ENCODE data around the gene NCMAP.
"Not testable (repeated sequence)": the region's sequence is repeated elsewhere in the genome, so short reads cannot be mapped to it uniquely, and the experiment has no call there.

The NCMAP gene, protein sequence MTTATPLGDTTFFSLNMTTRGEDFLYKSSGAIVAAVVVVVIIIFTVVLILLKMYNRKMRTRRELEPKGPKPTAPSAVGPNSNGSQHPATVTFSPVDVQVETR

DNA sequence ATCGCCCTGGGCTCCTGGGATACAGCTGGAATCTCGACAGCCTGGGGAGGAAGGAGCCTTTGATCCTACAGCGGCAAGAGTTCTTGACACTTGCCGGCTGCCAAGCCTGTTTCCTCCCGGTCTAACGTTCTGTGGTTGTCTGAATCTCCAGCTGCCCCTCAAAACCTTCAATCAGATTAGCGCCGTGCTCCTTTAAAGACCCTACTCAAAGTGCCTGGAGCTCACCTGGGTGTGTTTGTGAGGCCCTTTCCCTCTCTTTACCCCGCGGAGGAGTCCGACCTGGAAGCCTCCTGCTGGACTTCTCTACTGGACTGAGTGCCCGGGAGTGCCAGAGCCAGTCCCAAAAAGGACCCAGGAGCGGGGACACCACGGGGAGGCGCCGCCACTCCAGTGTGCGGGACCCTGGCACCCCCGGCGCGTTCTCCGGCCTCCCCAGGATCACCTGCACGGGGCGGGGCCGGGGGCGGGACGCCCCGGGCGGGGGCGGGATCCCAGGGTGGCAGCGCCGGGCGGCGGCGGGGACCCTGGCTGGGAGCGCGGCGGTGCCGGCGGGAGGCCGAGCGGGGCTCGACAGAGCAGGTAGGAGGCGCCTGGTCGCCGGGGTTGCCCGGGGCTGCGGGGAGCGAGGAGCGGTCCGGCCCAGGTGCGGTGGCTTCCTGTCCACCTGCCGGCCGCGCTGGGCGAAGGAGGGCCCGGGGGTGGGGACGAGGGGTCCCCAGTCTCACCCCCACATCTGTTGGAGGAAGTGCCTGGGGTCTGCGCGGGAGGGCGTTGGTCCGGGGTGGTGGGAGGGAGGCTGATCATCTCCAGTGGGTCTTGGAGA is at the start of gene NCMAP:
Gene NCMAP, plus strand, starts transcription at position 497 of the 823 bp plus-strand sequence. CDS start 39,344 bp downstream, outside the sequence.
- peak in 1 of 2 donors; percentile 19 for DNase-seq (ENCODE audit: low read depth in 2 of 2)

DNA sequence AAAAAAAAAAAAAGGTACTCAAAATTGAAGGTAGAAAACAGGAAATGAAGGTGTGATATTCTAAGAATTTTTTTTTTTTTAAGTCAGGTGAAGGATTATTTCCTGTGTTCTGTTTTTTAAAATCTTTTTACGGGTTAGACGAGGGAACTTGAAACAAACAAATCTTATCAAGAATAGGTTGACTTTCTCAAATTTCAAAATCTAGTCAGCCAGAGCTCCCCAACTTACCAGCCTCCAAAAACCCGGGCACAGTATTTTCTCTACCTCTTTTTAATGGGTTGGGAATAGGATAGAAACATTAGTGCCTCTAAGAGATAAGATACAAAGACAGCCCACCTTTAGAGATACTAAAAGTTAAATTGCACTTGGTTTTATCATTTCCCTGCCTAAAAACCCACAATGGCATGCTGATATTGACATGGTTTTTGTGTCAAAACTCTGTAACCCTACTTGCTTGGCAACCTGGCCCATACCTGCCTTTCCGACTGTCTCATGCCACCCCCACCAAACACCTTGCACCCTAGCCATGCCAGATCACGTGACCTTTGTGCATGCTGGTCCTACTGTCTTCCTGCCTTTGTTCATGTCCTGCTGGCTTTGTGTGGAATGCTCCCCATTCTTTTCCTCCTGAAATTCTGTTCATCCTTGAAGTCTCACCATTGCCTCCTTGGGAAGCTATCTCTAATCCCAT is 49.1 kb upstream of the NCMAP start:
- DNase-seq (ENCODE audit: low read depth in 2 of 2) = no peak

DNA sequence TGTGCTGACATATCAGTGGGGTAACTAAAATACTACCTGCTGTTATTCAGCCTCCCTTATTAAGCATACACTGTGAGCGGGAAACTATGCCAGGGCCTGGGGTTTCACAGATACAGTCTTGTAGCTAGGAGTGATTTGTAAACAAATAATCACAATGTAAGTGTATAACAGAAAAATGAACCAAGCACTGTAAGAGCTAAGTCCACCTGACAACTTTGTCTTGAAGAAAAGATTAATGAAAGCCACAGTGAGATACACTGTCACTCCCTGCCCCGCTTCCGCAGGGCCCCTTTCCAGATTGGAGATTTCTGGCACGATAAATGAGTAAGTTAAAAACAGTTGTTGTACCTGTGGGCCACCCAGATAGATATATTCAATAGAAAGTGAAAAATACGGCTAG is 48.5 kb upstream of the NCMAP start:
- no peak for DNase-seq (ENCODE audit: low read depth in 2 of 2)

DNA sequence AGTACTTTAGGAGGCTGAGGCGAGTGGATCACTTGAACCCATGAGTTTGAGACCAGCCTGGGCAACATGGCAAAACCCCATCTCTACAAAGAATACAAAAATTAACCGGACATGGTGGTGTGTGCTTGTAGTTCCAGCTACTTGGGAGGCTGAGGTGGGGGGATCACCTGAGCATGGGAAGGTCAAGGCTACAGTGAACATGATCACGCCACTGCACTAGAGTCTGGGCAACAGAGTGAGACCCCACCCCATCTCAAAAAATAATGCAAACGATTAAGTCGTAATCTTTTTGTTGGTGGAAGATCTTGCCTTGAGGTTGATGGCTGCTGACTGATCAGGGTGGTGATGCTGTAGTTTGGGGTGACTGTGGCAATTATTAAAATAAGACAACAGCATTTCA is 47.0 kb upstream of the NCMAP start:
- no peak for DNase-seq (ENCODE audit: low read depth in 2 of 2)

DNA sequence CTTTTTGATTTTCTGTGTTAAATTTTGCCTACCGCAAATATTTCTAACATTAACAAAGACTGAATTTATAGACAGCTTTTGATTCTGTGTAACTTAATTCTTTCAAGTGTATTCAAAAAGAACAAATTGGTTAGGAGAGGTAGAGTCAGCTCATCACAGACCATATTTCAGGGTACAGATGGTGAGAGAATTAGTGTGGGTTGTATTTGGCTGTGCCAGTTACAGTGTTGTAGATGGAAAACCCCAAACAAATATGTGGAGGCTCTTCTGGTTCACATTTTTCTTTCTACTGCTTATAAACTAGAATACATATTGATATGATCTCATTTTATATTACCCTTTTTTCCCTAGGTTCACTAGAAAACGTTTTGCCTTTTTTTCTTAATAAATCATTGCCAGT is 42.2 kb upstream of the NCMAP start:
- no peak for DNase-seq (ENCODE audit: low read depth in 2 of 2)

DNA sequence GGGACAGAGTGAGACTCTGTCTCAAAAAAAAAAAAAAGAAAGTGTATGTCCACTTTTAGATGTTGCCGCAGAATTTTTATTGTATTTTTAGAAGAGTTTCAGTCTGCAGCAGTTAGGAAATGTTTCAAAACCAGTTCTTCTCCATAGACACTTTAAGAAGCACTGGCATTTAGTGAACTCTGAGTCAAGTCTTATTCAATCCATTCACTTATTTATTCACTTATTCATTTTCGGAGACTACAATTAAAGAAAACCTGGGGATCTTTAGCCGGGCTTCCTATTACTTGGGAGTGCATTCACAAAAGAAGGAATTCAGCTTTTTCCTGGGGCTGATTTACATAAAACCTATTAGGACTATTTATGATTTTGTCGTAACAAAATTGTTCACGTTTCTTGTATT is 40.9 kb upstream of the NCMAP start:
- no peak for DNase-seq (ENCODE audit: low read depth in 2 of 2)

DNA sequence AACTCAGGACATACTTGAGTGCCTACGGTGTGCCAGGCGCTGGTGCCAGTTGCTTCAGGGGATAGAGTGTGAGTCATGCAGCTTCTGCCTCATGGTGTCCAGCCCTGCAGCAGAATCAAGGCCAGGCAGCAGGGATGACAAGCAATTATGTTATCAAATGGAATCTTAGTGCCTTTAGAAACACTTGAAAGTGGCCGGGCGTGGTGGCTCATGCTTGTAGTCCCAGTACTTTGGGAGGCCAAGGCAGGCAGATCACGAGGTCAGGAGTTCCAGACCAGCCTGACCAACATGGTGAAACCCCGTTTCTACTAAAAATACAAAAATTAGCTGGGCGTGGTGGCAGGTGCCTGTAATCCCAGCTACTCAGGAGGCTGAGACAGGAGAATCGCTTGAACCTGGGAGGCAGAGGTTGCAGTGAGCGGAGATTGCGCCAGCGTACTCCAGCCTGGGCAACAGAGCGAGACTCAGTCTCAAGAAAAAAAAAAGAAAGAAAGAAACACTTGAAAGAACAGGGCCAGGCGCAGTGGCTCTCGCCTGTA is 40.1 kb upstream of the NCMAP start:
- DNase-seq (ENCODE audit: low read depth in 2 of 2) = not testable (repeated sequence)

DNA sequence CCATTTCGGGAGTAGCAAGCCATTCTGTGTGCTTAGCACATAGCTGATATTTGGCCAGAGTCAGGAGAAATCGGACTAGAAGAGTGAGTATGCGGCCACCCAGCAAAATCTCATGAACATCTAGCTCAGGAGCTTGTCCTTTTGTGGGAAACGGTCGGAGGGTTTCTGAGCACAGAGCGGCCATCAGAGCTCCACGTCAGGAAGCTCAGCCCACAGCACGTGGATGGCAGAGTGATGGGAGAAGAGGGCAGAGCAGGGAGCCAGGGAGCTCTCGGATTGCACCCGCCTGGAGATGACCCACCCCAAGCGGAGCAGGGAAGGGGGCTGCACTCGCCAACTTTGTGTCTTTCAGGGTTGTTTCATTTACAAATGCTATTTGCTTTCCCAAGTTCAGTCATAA is 39.4 kb upstream of the NCMAP start:
- DNase-seq (ENCODE audit: low read depth in 2 of 2) = no peak

DNA sequence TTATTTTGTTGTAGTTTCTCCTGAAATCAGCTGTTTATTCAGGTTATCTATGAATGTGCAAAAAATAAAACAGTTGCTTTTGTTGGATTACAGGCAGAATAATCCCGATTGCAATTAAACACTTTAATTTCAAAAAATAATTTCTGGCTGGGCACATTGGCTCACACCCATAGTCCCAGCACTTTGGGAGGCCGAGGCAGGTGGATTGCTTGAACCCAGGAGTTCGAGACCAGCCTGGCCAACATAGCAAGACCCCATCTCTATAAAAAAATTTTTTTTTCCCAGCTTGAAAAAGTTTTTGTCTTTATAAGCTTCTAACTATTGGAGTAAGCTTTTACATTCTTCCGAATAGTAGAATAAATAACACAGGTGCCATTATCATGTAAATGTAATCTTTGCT is 38.0 kb upstream of the NCMAP start:
- DNase-seq (ENCODE audit: low read depth in 2 of 2) = no peak

DNA sequence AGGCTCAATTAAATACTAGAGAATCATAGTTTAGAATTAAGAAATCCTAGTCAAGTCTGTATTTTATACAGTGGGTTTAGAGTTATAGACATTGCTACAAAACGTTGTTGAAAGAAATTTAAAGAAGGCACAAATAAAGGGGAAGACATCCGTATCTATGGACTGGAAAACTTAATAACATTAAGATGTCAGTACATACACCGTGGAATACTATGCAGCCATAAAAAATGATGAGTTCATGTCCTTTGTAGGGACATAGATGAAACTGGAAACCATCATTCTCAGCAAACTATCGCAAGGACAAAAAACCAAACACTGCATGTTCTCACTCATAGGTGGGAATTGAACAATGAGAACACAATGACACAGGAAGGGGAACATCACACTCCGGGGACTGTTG is 35.6 kb upstream of the NCMAP start:
- DNase-seq (ENCODE audit: low read depth in 2 of 2) = not testable (repeated sequence)

DNA sequence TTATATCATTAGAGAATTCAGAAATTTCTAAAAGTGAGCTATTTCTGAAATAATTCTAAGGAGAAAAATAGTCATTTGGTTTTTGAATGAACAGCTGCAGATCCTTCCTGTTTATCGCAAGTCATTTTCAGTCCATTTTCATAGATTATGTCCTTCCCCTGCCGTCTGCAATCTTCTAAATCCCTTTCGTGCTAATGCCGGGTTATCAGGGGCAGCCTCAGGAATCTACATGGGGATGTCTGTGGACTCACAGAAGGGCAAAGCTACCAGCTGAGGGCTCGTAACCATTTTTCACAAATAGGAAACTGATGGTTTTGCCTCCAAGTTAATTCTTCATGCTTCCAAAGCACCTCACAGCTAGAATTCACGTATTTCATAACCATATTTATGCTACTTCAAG is 30.3 kb upstream of the NCMAP start:
- DNase-seq (ENCODE audit: low read depth in 2 of 2) = no peak

DNA sequence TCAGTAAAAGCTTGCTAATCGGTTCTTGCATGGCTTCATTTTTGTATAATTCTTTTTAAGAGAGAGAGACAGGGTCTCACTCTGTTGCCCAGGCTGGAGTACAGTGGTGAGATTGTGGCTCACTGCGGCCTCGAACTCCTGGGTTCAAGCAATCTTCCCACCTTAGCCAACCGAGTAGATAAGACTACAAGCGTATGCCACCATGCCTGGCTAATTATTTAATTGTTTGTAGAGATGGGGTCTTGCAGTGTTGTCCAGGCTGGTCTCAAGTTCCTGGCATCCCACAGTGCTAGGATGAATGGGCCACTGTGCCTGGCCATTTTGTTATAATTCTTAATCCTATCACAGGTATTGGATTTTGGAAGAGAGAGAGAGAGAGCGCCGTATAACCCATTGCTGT is 29.8 kb upstream of the NCMAP start:
- DNase-seq (ENCODE audit: low read depth in 2 of 2) = no peak

DNA sequence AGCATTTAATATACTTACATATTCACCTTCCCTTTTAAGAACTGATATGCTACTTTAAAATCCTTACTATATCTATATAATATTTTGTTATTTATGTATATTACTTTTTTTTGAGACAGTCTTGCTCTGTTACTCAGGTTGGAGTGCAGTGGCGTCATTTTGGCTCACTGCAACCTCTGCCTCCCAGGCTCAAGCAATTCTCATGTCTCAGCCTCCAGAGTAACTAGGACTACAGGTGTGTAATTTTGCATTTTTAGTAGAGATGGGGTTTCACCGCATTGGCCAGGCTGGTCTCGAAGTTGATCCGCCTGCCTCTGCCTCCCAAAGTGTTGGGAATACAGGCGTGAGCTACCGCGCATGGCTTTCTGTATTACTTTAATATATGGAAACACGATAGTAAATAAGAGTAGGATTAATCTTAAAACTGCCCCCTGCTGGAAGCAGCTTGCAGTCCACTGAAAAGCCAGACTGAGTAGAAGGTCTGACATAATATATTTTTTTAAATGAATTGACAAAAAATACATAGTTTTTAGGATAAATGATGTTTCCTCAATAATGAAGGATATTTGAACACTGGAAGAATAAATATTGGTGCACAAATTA is 28.8 kb upstream of the NCMAP start:
- DNase-seq (ENCODE audit: low read depth in 2 of 2) = no peak

DNA sequence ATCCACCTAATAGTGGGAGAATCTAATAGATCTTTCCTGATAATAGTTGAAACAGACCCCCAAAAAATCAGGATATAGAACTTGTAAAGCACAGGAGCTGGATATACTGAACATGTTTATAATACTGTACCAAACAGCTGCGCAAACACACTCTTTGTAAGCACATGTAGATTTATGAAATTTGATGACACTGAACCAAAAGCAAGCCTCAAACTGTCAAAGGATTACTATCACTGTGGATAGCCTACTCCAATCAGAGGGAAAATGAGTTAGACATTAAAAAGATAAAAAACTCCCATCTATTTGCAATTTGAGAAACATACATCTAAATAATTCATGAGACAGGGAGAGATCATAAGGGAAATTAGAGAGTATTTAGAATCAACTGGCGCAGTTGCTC is 27.1 kb upstream of the NCMAP start:
- no peak for DNase-seq (ENCODE audit: low read depth in 2 of 2)

DNA sequence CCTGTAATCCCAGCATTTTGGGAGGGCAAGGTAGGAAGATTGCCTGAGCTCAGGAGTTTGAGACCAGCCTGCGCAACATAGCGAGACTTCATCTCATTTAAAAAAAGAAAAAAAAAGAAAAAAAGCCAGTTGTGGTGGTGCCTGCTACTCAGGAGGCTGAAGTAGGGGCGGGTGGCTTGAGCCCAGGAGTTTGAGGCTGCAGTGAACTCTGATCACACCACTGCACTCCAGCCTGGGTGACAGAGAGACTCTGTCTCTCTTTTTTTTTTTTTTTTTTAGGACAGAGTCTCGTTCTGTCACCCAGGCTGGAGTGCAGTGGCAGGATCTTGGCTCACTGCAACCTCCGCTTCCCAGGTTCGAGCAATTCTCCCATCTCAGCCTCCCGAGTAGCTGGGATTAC is 26.6 kb upstream of the NCMAP start:
- DNase-seq (ENCODE audit: low read depth in 2 of 2) = not testable (repeated sequence)

DNA sequence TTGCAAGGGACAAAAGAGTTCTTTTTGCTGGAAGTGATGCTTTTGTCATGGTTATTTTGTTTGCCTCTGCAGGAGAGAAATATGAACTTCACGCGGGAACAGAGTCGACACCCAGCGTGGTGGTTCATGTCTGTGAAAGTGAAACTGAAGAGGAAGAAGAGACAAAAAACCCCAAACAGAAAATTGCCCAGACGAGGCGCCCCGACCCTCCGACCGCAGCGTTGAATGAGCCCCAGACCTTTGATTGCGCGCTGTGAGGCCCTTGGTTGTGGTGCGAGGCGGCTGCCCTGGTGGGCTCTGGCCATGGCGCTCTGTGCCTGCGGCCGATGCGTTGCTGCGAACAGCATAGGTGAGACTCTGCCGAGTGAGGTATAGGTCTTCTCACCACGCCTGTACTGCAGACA is 20.9 kb upstream of the NCMAP start:
- DNase-seq (ENCODE audit: low read depth in 2 of 2) = peak; percentile 36 to 48

DNA sequence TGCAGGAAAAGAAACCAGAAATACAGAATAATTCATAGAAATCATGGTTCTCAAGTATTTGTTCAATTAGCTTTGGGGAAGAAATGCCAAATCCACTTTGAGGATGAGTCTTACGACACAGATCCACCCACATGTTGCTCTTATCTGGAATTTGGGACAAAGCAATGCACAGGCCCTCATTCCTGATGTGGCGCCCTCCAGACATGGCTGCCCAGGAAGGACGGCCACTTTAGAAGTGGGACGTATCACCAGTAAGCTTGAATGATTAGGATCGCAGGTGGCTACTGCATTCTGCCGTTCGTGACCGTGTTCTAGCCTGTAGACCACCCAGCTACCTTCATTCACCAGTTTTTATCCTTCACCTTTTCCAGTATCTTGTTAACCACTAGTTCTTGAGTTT is 20.1 kb upstream of the NCMAP start:
- DNase-seq (ENCODE audit: low read depth in 2 of 2) = no peak

DNA sequence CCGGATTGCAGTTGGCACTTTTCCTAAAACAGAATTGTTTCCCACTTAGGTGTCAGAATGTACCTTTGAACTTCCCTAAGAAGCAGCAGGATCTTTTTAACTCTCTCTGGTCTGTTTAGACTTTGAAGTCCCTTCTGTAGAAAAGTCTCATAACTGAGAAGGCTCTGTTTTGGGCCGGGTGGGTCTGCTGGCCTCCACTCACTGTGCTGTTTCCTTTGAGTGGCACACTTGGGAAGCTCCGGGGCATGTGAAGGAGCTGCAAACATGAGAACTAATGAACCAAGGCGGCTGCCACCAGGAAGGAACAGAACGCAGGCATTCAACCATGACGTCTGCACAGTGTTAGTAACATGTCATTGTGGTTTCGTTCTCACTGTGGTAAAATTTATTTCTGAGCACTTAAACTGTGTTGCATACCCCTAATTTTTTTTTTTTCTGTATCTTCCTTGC is 19.5 kb upstream of the NCMAP start:
- peak; percentile 39 to 41 for DNase-seq (ENCODE audit: low read depth in 2 of 2)

DNA sequence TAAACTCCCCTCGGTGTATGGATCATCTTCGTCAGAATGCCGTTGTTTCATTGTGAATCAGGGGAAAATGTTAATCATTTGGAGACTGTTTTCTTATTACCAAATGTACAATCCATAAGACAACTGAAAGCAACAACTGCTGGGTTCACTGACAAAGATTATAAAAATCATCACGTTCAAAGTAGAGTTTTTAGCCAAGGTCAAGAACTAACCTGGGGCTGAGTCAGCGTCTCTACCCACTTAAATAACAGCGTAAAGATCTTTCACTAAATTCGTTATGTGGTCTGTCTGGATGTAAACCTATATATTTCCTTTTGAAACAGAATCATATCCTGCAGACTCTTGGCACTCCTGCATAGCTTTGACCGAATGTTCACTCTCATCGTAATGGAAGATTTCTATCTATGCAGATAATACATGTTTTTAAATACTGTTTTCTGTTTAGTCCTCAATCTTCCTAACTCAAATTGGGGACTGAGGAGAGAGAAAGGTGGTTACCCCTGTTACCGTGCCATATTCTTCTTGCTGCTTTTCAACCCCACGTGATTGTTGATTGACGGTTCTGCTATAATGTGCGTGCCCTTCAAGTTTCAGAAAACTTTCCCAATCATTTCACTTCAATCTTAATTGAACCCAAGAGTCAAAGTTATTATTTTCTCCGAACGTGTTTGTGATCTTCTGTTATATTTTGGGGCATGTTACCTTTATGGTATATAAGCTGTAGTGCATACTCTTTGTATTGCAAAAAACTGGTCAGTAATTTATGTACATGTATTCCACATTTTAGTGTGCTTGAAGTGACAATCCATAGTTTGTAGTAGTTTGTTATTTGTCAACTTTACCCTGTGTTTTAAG is 15.6 kb upstream of the NCMAP start:
- no peak for DNase-seq (ENCODE audit: low read depth in 2 of 2)

DNA sequence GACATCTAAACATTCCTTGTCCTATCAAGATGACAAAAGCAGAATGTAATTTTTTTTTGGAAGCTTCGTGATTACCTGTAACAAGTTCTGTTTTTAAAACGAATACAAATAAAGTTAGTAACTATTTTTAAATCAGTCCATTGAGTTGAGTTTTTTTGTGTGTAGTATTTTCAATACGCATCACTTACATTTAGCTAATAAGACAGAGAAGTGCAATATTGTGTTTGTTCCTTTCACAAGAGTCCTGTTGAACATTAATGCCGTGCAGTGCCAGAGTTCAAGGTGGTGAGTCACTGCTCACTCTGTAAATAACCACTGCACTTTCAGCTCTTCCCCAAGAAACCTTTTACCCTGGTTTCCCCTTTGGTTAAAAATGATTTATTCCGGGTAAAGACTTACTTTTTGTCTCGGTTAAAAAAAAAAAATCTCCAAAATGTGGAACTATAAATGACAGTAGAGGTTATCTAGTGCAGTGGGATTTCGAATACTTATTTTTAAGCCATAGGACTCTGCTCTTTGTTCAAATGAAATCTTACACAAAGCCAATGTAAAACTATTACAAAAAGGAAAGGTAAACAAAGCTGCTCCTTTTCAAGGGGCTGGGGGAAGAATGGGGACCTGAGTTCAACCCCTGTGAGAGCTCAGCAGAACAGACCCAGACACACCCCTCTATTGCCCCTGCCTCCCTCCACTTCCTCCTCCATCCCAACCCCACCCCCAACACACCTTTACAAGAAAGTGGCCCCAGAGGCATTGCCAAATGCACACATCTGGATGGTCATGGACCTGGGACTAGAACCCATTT is 14.8 kb upstream of the NCMAP start:
- no peak for DNase-seq (ENCODE audit: low read depth in 2 of 2)
